Measurements from ENCODE around the gene FXYD4. TPM values are rescaled to one million over a fixed set of nuclear protein-coding genes. Genes with fewer than 3 reads are reported as not detected.
"Not testable (repeated sequence)": the region's sequence is repeated elsewhere in the genome, so short reads cannot be mapped to it uniquely, and the experiment has no call there.

FXYD4 gene
- polyA plus RNA-seq, 1 of the 3 experiments (the other 2 are of a cell fraction): not detected

DNA sequence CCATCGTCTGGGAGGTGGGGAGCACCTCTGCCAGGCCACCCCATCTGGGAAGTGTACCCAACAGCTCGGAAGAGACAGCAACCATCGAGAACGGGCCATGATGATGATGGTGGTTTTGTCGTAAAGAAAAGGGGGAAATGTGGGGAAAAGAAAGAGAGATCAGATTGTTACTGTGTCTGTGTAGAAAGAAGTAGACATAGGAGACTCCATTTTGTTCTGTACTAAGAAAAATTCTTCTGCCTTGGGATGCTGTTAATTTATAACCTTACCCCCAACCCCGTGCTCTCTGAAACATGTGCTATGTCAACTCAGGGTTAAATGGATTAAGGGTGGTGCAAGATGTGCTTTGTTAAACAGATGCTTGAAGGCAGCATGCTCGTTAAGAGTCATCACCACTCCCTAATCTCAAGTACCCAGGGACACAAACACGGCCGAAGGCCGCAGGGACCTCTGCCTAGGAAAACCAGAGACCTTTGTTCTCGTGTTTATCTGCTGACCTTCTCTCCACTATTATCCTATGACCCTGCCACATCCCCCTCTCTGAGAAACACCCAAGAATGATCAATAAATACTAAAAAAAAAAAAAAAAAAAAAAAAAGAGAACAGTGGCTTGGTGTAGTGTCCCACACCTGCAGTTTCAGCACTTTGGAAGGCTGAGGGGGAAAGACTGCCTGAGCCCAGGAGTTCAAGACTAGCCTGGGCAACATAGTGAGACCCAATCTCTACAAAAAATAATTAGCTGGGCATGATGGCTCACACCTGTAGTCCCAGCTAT lies 41.2 kb upstream of the FXYD4 start:
- POLR2A ChIA-PET; H3K27ac ChIP-seq (ENCODE audit: low read depth in 2 of 2, low read length in 1 of 2); H3K9me3 ChIP-seq; H3K4me2 ChIP-seq; DNase-seq; H3K4me1 ChIP-seq (ENCODE audit: control insufficient read depth in 1 of 2, insufficient read depth in 2 of 2, low read depth in 1 of 2, low read length in 1 of 2); H2AFZ ChIP-seq (ENCODE audit: low read depth); H3K36me3 ChIP-seq (replicated peaks in 1 of 2; ENCODE audit: control insufficient read depth in 1 of 2, insufficient read depth in 2 of 2, low read length in 1 of 2); H4K20me1 ChIP-seq (ENCODE audit: insufficient read depth); H3K4me3 ChIP-seq (ENCODE audit: low read depth in 2 of 2, low read length in 1 of 2); H3K9me2 ChIP-seq; H3K9ac ChIP-seq; H3F3A ChIP-seq (replicated peaks; ENCODE audit: insufficient read depth); H3K79me2 ChIP-seq (ENCODE audit: insufficient read depth): not testable (repeated sequence)
- CTCF ChIA-PET: interaction anchor here (1.3 kb wide), 1 partner anchor 38 kb away, joined by 3 read pairs; no protein-coding TSS in a partner anchor
- WGBS (ENCODE audit: low lambda C conversion rate): 38% methylated on average over 9 of the region's 11 CpGs
- peaks cover 11% of the 10 kb centered on the region; the same call in 1 of the 2 replicates for H3K27me3 ChIP-seq (ENCODE audit: insufficient read depth)

DNA sequence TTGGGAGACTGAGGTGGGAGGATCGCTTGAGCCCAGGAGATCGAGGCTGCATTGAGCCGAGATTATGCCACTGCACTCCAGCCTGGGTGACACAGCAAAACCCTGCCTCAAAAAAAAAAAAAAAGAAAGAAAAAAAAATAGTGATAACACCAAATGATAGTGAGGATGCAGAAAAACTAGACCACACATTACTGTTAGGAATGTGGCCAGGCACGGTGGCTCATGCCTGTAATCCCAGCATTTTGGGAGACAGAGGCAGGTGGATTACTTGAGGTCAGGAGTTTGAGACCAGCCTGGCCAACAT lies 40.7 kb upstream of the FXYD4 start:
- H3K9ac ChIP-seq, H3K9me3 ChIP-seq, POLR2A ChIA-PET: not testable (repeated sequence)

GRCh38 chr10:43333653-43334052 lies 37.8 kb upstream of the FXYD4 start:
- Histone ChIP-seq H3K4me3 (ENCODE audit: low read depth in 2 of 2, low read length in 1 of 2) (no peak overlapping the region), H3K27me3 (ENCODE audit: insufficient read depth) (no peaks in the 10 kb centered on the region), H3F3A (replicated peaks; ENCODE audit: insufficient read depth) (no peaks in the 10 kb centered on the region), H4K20me1 (ENCODE audit: insufficient read depth) (no peaks in the 10 kb centered on the region), H2AFZ (ENCODE audit: low read depth) (no peak overlapping the region), H3K9me3 (no peaks in the 10 kb centered on the region), H3K9ac (no peak overlapping the region), H3K4me2 (no peak overlapping the region), H3K9me2 (no peaks in the 10 kb centered on the region), H3K27ac (ENCODE audit: low read depth in 2 of 2, low read length in 1 of 2) (no peak overlapping the region), H3K4me1 (ENCODE audit: control insufficient read depth in 1 of 2, insufficient read depth in 2 of 2, low read depth in 1 of 2, low read length in 1 of 2) (no peaks in the 10 kb centered on the region), H3K36me3 (replicated peaks in 1 of 2; ENCODE audit: control insufficient read depth in 1 of 2, insufficient read depth in 2 of 2, low read length in 1 of 2) (no peaks in the 10 kb centered on the region), H3K79me2 (ENCODE audit: insufficient read depth) (no peaks in the 10 kb centered on the region)
- ChIA-PET CTCF (interaction anchor here (1.1 to 1.8 kb wide), 2 partner anchors 14 to 17 kb away, joined by 4 to 7 read pairs; no protein-coding TSS in a partner anchor), POLR2A (no interaction called here)
- DNase-seq: no peak
- no peak for TF ChIP-seq NFIC (IDR thresholded peaks at IDR 0.05; ENCODE audit: borderline replicate concordance)
- TF ChIP-seq RFX5 (IDR thresholded peaks at IDR 0.05; ENCODE audit: low read length): no peak
- TF ChIP-seq, protein P1, sequence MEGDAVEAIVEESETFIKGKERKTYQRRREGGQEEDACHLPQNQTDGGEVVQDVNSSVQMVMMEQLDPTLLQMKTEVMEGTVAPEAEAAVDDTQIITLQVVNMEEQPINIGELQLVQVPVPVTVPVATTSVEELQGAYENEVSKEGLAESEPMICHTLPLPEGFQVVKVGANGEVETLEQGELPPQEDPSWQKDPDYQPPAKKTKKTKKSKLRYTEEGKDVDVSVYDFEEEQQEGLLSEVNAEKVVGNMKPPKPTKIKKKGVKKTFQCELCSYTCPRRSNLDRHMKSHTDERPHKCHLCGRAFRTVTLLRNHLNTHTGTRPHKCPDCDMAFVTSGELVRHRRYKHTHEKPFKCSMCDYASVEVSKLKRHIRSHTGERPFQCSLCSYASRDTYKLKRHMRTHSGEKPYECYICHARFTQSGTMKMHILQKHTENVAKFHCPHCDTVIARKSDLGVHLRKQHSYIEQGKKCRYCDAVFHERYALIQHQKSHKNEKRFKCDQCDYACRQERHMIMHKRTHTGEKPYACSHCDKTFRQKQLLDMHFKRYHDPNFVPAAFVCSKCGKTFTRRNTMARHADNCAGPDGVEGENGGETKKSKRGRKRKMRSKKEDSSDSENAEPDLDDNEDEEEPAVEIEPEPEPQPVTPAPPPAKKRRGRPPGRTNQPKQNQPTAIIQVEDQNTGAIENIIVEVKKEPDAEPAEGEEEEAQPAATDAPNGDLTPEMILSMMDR (IDR thresholded peaks at IDR 0.05): no peak
- TF ChIP-seq, protein P2, sequence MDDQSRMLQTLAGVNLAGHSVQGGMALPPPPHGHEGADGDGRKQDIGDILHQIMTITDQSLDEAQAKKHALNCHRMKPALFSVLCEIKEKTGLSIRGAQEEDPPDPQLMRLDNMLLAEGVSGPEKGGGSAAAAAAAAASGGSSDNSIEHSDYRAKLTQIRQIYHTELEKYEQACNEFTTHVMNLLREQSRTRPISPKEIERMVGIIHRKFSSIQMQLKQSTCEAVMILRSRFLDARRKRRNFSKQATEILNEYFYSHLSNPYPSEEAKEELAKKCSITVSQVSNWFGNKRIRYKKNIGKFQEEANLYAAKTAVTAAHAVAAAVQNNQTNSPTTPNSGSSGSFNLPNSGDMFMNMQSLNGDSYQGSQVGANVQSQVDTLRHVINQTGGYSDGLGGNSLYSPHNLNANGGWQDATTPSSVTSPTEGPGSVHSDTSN (IDR thresholded peaks at IDR 0.05): no peak
- no peak for TF ChIP-seq SIN3A (IDR thresholded peaks at IDR 0.05; ENCODE audit: borderline replicate concordance, low read depth, low read length)
- no peak for TF ChIP-seq IRF3 (IDR thresholded peaks at IDR 0.05; ENCODE audit: low read depth, low read length)
- TF ChIP-seq, protein P3, sequence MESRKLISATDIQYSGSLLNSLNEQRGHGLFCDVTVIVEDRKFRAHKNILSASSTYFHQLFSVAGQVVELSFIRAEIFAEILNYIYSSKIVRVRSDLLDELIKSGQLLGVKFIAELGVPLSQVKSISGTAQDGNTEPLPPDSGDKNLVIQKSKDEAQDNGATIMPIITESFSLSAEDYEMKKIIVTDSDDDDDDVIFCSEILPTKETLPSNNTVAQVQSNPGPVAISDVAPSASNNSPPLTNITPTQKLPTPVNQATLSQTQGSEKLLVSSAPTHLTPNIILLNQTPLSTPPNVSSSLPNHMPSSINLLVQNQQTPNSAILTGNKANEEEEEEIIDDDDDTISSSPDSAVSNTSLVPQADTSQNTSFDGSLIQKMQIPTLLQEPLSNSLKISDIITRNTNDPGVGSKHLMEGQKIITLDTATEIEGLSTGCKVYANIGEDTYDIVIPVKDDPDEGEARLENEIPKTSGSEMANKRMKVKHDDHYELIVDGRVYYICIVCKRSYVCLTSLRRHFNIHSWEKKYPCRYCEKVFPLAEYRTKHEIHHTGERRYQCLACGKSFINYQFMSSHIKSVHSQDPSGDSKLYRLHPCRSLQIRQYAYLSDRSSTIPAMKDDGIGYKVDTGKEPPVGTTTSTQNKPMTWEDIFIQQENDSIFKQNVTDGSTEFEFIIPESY (IDR thresholded peaks at IDR 0.05; ENCODE audit: borderline replicate concordance, low read depth): no peak
- no peak for TF ChIP-seq ELF1 (IDR thresholded peaks at IDR 0.05)
- TF ChIP-seq GABPA (IDR thresholded peaks at IDR 0.05; ENCODE audit: low read depth): no peak
- 79% methylated on average over 3 of the region's 3 CpGs for WGBS (ENCODE audit: low lambda C conversion rate)

More for the DNA sequence above, 40.7 kb upstream of the FXYD4 start:
- H4K20me1 ChIP-seq (ENCODE audit: insufficient read depth); H2AFZ ChIP-seq (ENCODE audit: low read depth); H3K36me3 ChIP-seq (replicated peaks in 1 of 2; ENCODE audit: control insufficient read depth in 1 of 2, insufficient read depth in 2 of 2, low read length in 1 of 2); H3K4me2 ChIP-seq; H3K4me3 ChIP-seq (ENCODE audit: low read depth in 2 of 2, low read length in 1 of 2); H3K9me2 ChIP-seq; H3K79me2 ChIP-seq (ENCODE audit: insufficient read depth); H3K4me1 ChIP-seq (ENCODE audit: control insufficient read depth in 1 of 2, insufficient read depth in 2 of 2, low read depth in 1 of 2, low read length in 1 of 2); DNase-seq; H3K27ac ChIP-seq (ENCODE audit: low read depth in 2 of 2, low read length in 1 of 2); H3F3A ChIP-seq (replicated peaks; ENCODE audit: insufficient read depth): not testable (repeated sequence)
- 67% methylated on average over 4 of the region's 4 CpGs for WGBS (ENCODE audit: low lambda C conversion rate)
- CTCF ChIA-PET: interaction anchor here (1.3 kb wide), 1 partner anchor 38 kb away, joined by 3 read pairs; no protein-coding TSS in a partner anchor
- peaks cover 11% of the 10 kb centered on the region; the same call in 1 of the 2 replicates for H3K27me3 ChIP-seq (ENCODE audit: insufficient read depth)
